HUES64 (cell line): Measurements from ENCODE around the gene ZNF524.

ENCODE experiments used
- H3K27ac ChIP-seq: 2 replicates; pipeline ENCODE4 v1.7.0; 2013; ENCODE audit warnings: low read depth, low read length, inconsistent platforms
- H3K27me3 ChIP-seq: 2 replicates; pipeline ENCODE4 v1.6.1; 2013; ENCODE audit warnings: mild to moderate bottlenecking, low read length; ENCODE audit not compliant: insufficient read depth
- H3K36me3 ChIP-seq: 2 replicates; pipeline ENCODE4 v1.6.1; 2013; ENCODE audit warnings: mild to moderate bottlenecking, low read length; ENCODE audit not compliant: insufficient read depth
- H3K4me1 ChIP-seq: 2 replicates; pipeline ENCODE4 v1.6.1; 2013; ENCODE audit warnings: mild to moderate bottlenecking, low read length, moderate library complexity; ENCODE audit not compliant: insufficient read depth
- H3K4me3 ChIP-seq: 2 replicates; pipeline ENCODE4 v1.5.1; 2013; ENCODE audit warnings: mild to moderate bottlenecking, low read length, moderate library complexity
- H3K9ac ChIP-seq: 2 replicates; pipeline ENCODE4 v1.6.1; 2013; ENCODE audit warnings: mild to moderate bottlenecking, low read depth, low read length
- H3K9me3 ChIP-seq: 2 replicates; pipeline ENCODE4 v1.6.1; 2013; ENCODE audit warnings: low read depth, low read length; ENCODE audit not compliant: insufficient read depth
- WGBS: fragments of 150-250, 120-280 bp; methylation state at CpG from one replicate; pipeline ENCODE4 v1.1.7; 2013; ENCODE audit warnings: missing lambda C conversion rate; 5-methylcytosine and 5-hydroxymethylcytosine counted together

The ZNF524 gene

GRCh38 chr19:55637534-55637933 is 37.4 kb downstream of the ZNF524 start:
- no peak overlapping the region for H3K27ac ChIP-seq
- H3K4me3 ChIP-seq: no peak overlapping the region
- WGBS: 83% methylated on average over 11 of the region's 11 CpGs
- peaks cover 7% of the 10 kb centered on the region; the same call in 1 of the 2 replicates for H3K4me1 ChIP-seq
- H3K27me3 ChIP-seq: no peaks in the 10 kb centered on the region
- H3K9ac ChIP-seq: no peak overlapping the region
- H3K9me3 ChIP-seq: no peaks in the 10 kb centered on the region
- H3K36me3 ChIP-seq: peaks cover 3% of the 10 kb centered on the region; the same call in 1 of the 2 replicates

DNA sequence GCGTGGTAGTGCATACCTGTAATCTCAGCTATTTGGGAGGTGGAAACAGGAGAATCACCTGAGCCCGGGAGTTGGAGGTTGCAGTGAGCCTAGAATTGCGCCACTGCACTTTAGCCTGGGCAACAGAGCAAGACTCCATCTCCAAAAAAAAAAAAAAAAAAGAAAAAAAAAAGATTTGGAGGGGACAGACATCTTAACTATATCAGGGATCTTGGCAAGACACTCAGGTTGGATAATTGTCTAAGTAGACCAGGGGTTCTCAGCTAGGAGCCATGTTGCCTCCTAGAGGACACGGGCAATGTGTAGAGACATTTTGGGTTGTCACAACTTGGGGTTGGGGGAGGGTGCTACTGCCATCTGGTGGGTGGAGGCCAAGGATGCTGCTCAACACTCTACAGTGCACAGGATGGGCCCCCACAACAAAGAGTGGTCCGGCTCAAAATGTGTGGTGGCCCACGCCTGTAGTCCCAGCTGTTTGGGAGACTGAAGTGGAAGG is 38.8 kb downstream of the ZNF524 start:
- Histone ChIP-seq H3K27me3 (no peaks in the 10 kb centered on the region), H3K4me1 (peaks cover 7% of the 10 kb centered on the region; the same call in 1 of the 2 replicates), H3K9me3 (no peaks in the 10 kb centered on the region), H3K4me3 (no peak overlapping the region), H3K9ac (no peak overlapping the region), H3K27ac (no peak overlapping the region), H3K36me3 (peaks cover 3% of the 10 kb centered on the region; the same call in 1 of the 2 replicates)
- WGBS: 88% methylated on average over 6 of the region's 6 CpGs

DNA sequence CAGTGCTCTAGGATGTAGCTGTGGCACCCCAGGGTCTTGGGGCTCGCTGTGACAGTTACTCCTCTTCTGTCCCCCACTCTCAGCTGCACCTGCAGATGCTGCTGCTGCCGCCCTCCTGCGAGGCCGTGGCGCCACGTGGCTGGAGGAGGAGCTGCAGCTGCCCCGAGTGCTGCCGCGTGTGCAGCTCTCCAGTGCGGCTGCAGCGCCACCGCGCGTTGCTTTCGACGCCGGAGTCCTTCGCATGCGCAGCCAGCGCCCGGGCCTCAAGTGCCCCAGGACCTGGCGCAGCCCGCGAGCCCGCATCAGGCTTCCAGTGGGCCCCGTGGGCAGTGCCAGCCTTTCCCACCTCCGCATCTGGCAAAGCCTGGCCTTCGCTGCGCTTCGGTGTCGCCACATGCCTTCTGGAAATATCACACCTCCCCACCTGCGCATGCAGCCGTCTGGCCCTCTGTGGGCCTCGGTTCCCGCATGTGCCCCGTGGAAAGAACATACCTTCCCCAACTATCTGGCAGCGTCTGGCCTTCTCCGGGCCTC is 40.0 kb downstream of the ZNF524 start:
- H3K27me3 ChIP-seq: no peaks in the 10 kb centered on the region
- 78% methylated on average over 38 of the region's 38 CpGs for WGBS
- peak overlapping the region; percentile 94 for H3K27ac ChIP-seq
- H3K4me1 ChIP-seq: peaks cover 7% of the 10 kb centered on the region; the same call in 1 of the 2 replicates
- H3K9ac ChIP-seq: peak overlapping the region; percentile 86; the same call in 1 of the 2 replicates
- H3K4me3 ChIP-seq: peak overlapping the region; percentile 99
- H3K9me3 ChIP-seq: no peaks in the 10 kb centered on the region
- peaks cover 10% of the 10 kb centered on the region for H3K36me3 ChIP-seq

DNA sequence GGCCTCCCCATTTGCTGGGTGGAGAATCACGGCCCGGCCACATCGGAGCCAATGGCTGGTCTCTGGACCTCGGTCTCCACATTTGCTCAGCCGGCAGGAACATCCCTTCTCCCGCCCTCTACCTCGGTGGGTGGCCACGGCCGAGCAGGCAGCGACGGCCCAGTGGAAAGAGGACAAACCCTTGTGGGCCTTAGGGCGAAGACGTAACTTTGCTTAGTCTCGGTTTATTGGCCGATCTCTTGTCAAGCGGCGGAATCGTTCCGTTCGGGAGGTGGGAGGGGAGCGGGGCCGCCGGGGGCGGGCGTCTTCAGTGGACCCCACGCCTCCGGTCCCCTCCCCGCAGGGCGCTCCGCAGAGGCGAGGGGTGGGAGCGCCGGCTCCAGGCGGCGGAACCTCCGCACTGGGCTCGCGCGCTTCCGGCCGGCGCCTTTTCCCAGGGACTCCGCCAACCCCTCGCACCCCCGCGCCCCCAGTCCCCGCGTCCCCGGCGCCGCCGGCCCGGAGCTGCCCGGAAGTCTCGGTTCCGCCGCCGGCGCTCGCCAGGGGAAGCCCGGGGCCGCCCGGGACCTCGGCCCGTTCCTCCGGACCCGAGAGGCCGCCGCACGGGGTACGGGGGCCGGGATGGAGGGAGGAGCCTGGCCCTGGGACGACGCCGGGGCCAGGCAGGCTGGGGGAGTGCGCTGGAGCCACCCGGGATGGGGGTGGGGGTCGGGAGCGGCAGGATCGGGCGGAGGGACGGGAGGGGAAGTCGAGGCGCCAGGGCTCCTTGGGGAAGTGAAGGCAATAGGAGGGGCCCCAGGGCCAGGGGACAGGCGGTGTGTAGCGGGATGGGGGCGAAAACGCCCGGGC is 40.7 kb downstream of the ZNF524 start, which contains the start of gene ZNF580:
TSS of gene ZNF580 (plus strand) at position 426 of the 849 bp plus-strand sequence. CDS start 1,507 bp downstream, outside the sequence.
- H3K27me3 ChIP-seq: no peaks in the 10 kb centered on the region
- H3K27ac ChIP-seq: peak within 1 kb of the TSS; percentile 94
- peak within 1 kb of the TSS; percentile 99 for H3K4me3 ChIP-seq
- 1% methylated on average over 89 of the region's 89 CpGs for WGBS
- H3K4me1 ChIP-seq: peaks cover 4% of the 10 kb centered on the region; the same call in 1 of the 2 replicates
- H3K9me3 ChIP-seq: no peaks in the 10 kb centered on the region
- peaks cover 17% of the 10 kb centered on the region for H3K36me3 ChIP-seq
- H3K9ac ChIP-seq: peak within 1 kb of the TSS; percentile 86

DNA sequence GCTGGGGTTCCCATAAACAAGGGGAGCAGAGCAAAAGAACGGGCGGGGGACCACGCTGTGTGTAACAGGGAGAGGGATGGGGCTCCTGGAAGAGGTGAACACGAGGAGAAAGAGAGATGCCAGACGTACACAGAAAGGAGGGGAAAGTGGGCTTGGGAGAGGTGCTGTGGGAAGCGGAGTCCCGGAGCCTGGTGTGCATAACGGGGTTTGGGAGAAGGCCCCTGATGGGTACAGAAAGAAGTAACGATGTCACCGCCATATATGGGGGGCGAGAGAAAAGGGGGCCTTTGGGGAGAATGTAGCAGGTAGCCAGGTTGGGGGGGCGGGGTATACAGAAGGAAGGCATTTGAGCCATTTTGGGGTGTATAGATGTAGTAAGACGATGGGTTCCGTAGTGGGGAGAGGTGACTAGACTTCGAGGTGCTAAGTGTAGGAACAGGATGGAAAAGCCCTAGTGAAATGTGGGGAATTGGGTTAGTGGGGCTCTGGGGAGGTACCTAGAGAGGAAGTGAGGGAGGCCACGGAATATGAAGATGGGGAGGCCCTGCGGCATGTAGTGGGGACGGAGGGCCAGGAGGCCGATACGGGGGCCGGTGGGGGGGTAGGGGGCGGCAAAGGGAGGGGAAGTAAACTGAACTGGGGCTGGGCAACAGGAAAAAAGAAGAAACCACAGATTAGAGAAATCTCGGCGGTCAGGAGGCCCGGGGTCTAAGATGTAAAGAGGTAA is 41.5 kb downstream of the ZNF524 start:
- H3K27me3 ChIP-seq: no peaks in the 10 kb centered on the region
- peak overlapping the region; percentile 99 for H3K4me3 ChIP-seq
- no peaks in the 10 kb centered on the region for H3K9me3 ChIP-seq
- H3K27ac ChIP-seq: peak overlapping the region; percentile 94
- 1% methylated on average over 25 of the region's 25 CpGs for WGBS
- H3K4me1 ChIP-seq: no peaks in the 10 kb centered on the region
- peaks cover 17% of the 10 kb centered on the region for H3K36me3 ChIP-seq
- H3K9ac ChIP-seq: peak overlapping the region; percentile 94

GRCh38 chr19:55642153-55643002 is 42.3 kb downstream of the ZNF524 start:
- H3K27ac ChIP-seq: peak overlapping the region; percentile 75
- H3K9me3 ChIP-seq: no peaks in the 10 kb centered on the region
- peak overlapping the region; percentile 94 for H3K9ac ChIP-seq
- peaks cover 17% of the 10 kb centered on the region for H3K36me3 ChIP-seq
- peaks cover 1% of the 10 kb centered on the region; the same call in 1 of the 2 replicates for H3K4me1 ChIP-seq
- no peaks in the 10 kb centered on the region for H3K27me3 ChIP-seq
- under 1% methylated on average over 65 of the region's 65 CpGs for WGBS
- H3K4me3 ChIP-seq: peak overlapping the region; percentile 99

GRCh38 chr19:55643003-55643886 is 43.2 kb downstream of the ZNF524 start, which contains the start of gene ZNF581:
Gene ZNF581, plus strand, starts transcription at chr19:55643649. Its CDS starts 923 bp downstream, at chr19:55644572.
- WGBS: under 1% methylated on average over 52 of the region's 56 CpGs
- H3K4me1 ChIP-seq: peaks cover 2% of the 10 kb centered on the region; the same call in 1 of the 2 replicates
- H3K9ac ChIP-seq: peak within 1 kb of the TSS; percentile 94
- H3K9me3 ChIP-seq: no peaks in the 10 kb centered on the region
- H3K36me3 ChIP-seq: peaks cover 17% of the 10 kb centered on the region
- peak within 1 kb of the TSS; percentile 99 for H3K4me3 ChIP-seq
- no peaks in the 10 kb centered on the region for H3K27me3 ChIP-seq
- H3K27ac ChIP-seq: peak within 1 kb of the TSS; percentile 75

DNA sequence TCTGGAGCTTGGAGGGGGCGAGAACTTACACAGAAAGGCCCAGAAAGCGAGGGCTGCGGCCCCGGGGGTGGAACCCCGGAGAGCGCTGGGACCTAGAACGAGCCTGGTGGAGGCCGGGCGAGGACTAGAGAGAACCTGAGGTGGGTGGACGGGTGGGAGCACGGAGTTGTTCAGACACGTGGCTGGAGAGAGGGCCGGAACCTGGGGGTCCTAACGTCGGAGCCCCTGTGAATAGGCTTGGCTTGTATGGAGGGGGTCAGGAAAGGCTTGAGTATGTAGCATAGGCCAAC is 43.7 kb downstream of the ZNF524 start:
- under 1% methylated on average over 15 of the region's 15 CpGs for WGBS
- Histone ChIP-seq H3K9me3 (no peaks in the 10 kb centered on the region), H3K27me3 (no peaks in the 10 kb centered on the region), H3K36me3 (peaks cover 14% of the 10 kb centered on the region), H3K4me3 (peak overlapping the region; percentile 99), H3K4me1 (peaks cover 2% of the 10 kb centered on the region; the same call in 1 of the 2 replicates), H3K9ac (peak overlapping the region; percentile 94), H3K27ac (peak overlapping the region; percentile 75)

DNA sequence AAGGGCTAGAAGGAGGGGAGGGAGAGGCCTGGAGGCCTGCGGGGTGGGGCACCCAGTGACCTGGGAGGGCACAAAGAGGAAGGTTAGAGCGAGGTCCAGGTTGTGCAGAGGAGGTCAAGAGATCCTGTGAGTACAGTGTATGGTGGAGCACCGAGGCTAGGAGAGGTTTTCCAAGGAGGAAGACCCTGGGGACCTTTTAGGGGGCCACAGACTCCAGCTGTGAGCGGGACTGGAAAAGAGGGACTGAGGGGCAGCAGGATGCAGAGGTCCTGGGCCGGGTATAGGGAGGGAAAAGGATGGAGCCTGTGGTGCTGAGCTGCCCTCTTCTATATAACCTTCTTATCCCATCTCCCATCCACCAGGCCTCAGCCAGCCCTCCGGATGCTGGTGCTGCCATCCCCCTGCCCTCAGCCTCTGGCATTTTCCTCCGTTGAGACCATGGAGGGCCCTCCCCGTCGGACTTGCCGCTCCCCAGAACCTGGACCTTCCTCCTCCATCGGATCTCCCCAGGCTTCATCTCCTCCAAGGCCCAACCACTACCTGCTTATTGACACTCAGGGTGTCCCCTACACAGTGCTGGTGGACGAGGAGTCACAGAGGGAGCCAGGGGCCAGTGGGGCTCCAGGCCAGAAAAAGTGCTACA is 44.2 kb downstream of the ZNF524 start:
- Histone ChIP-seq H3K9ac (peak overlapping the region; percentile 94), H3K9me3 (no peaks in the 10 kb centered on the region), H3K36me3 (peaks cover 14% of the 10 kb centered on the region), H3K4me1 (peaks cover 2% of the 10 kb centered on the region; the same call in 1 of the 2 replicates), H3K4me3 (peak overlapping the region; percentile 99), H3K27ac (peak overlapping the region; percentile 75), H3K27me3 (no peaks in the 10 kb centered on the region)
- WGBS: 54% methylated on average over 11 of the region's 12 CpGs
